HS-27A (cell line): ENCODE measurements around the gene MMD2.

ENCODE experiments used
- DNase-seq: peaks from one replicate; pipeline ENCODE4 v3.0.0-alpha.2; 2012; ENCODE audit warnings: low read depth, missing footprints

MMD2 gene

DNA sequence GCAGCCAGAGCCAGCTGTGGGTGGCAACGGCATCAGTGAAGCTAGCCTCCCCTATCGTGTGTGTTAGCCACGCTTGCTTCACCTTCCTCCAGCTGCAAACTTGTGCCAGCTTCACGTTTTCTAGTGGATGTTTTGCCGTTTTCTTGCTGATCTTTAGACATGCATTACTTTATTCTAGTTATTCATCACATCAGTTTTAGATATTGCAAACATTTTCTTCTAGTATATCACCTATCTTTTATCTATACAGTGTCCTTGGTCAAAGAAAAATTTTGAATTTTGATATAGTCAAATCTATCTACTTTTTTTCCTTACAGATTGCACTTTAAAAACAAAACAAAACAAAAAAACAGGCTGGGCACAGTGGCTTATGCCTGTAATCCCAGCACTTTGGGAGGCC lies 90.5 kb downstream of the MMD2 start:
- no peak for DNase-seq

- no peak for DNase-seq
These were observed 92.2 kb downstream of the MMD2 start for GRCh38 chr7:4866528-4867496.

GRCh38 chr7:4862156-4862555 lies 96.8 kb downstream of the MMD2 start:
- DNase-seq, result no peak

GRCh38 chr7:4861673-4862072 lies 97.3 kb downstream of the MMD2 start, which contains the start of gene PAPOLB:
Gene PAPOLB, minus strand, starts transcription at chr7:4862030. Its CDS starts 220 bp downstream, at chr7:4861810.
- no peak for DNase-seq

DNA sequence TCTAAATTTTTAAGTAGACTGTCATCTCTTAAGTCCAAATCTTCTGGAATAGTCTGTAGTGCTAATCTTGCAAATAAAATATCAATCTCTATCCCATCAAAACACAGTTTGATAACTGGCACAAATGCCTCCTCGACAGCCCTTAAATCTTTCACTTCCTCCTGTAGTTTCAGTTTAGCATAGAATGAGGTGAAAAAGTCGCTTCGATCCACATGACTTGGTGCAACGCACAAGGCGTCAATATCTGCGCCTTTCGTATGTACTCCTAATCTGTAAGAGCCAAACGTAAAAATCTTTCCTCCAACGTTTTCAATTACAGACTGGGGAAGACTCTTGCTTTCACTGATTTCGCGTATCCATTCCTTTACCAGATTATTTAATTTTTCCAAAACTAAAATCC lies 97.8 kb downstream of the MMD2 start:
- DNase-seq, result no peak

DNA sequence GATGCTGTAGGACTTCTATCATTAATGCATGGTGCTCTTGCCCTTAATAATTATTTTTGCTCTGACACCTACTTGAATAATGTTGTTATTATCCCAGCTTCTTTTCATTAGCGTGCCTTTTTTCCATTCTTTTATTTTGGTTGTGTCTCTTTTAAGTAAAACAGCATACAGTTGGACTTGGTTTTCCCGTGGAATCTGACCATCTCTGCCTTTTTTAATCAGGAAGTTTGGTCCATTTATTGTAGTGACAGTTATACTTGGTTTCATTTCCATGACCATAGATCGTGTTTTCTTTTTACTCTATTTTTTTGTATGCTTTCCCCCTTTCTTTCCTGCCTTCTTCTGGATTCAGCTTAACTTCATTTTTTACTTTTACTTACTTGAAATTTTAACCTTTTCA lies 101.8 kb downstream of the MMD2 start:
- no peak for DNase-seq

DNA sequence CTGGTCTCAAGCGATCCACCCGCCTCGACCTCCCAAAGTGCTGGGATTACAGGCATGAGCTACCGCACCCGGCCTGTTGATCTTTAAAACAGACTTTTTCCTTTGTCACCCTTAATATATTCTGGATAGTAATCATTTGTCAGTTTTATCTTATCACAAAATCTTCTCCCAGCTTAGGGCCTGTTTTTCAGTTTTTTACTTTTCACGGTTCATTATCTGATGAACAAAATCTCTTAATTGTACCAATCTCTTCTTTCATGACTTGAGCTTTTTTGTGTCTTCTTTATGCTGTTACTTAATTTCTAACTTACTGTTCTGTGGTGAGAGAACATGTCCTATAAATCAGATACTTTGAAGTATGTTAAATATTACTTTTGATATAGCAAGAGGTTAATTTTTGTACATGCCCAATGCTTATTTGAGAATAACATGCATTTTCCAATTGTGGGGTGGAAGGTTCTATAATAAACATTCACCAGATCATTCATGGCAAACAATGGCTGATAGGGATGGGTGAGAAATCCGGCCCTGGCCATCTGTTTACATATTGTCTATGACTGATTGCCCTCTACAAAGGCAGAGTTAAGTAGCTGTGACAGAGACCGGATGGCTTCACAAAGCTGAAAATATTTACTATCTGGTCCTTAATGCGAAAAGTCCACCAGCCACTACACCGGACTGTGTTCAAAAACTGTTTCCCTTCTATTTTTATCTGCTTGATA lies 102.5 kb downstream of the MMD2 start:
- DNase-seq, result no peak
